Mononuclear cell (primary cell): ENCODE data around the gene TGFBR3. TPM values are rescaled to one million over a fixed set of nuclear protein-coding genes. Genes with fewer than 3 reads are reported as not detected.

ENCODE experiments used
- H3K27me3 ChIP-seq: 2 replicates; pipeline ENCODE4 v1.6.0; 2011; ENCODE audit warnings: low read length, control low read depth; ENCODE audit not compliant: insufficient read depth
- H3K4me1 ChIP-seq: 2 replicates; pipeline ENCODE4 v1.5.1; 2011; ENCODE audit warnings: mild to moderate bottlenecking, low read length, control low read depth; ENCODE audit not compliant: insufficient read depth
- H3K4me3 ChIP-seq: 2 replicates; pipeline ENCODE4 v1.5.1; 2011; ENCODE audit warnings: mild to moderate bottlenecking, low read length, moderate library complexity
- H3K9me3 ChIP-seq: 2 replicates; pipeline ENCODE4 v1.5.1; 2011; ENCODE audit warnings: low read depth, mild to moderate bottlenecking, control low read depth, low read length
- total RNA-seq: library from RNA; depleted of rRNA; stranded (reverse); fragments of >200 nt; gene quantifications from one replicate; pipeline ENCODE4 v1.2.3, GENCODE V29; 2012

The TGFBR3 gene
- total RNA-seq, 1 donor = 40.8 TPM

DNA sequence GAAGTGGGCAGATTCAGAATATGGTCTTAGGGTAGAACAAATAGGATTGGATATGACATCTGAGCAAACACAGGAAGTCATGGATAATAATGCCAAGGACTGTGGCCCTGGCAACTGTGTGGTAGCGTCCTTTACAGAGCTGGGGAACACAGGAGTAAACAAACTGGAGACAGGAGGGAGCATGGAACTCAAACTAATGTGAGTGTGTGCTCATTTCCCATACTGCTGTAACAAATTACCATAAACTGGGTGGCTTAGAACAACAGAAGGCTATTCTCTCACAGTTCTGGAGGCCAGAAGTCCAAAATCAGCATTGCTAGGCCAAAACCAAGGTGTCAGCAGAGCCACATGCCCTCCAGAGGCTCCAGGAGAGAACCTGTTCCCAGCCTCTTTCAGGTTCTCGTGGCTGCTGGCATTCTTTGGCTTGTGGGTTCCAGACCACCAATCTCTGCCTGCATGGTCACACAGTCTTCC lies 106.4 kb downstream of the TGFBR3 start:
- no peaks in the 10 kb centered on the region for H3K27me3 ChIP-seq
- H3K4me1 ChIP-seq = no peaks in the 10 kb centered on the region
- H3K4me3 ChIP-seq = no peak overlapping the region
- H3K9me3 ChIP-seq = no peaks in the 10 kb centered on the region

DNA sequence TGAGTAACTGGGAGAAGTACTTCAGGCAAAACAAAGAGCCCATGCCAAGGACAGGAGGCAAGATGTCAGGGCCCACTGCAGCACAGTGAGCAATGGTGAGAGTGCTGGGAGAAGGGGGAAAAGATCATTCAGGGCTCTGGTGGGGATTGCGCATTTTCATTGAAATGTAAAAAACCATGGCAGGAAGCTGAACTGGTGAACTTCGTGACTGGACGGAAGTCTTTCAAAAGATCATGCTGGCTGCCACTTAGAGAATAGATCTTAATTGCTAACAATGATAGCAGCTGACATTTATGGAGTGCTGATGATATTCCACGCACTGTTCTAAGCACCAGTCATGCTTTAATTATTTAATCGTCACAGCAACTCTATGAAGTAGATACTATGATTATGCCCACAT lies 107.0 kb downstream of the TGFBR3 start:
- H3K9me3 ChIP-seq = no peaks in the 10 kb centered on the region
- no peaks in the 10 kb centered on the region for H3K27me3 ChIP-seq
- no peak overlapping the region for H3K4me3 ChIP-seq
- H3K4me1 ChIP-seq = no peaks in the 10 kb centered on the region

DNA sequence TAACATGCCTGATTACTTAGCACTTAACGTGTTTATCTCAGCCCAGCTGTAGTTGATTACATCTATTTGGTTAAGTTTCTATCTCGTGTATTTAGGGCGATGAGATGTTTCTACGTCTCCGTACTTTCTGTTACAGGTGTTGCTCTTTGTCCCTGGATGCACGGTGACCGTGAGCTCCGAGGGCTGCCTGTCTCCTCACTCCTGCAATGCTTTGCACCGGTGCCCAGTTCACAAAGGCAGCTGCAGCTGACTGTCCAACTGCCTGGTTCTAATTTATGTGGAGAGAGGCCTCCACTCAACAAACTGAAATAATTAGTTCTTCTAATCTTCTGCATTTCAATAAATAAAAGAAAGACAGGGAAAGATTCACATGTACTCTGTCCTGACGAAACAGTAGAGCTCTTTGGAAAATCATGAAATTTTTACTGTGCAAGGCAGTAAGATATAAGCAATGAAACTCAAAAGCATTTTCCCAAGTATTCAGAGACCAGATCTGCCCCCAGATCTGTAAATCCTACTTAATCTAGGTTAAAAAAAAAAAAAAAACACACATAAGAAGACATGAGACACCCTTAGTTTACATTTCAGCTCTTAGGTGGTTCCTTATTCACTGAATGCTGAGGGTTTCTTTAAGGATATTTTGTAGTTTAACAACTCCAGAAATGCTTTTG lies 108.2 kb downstream of the TGFBR3 start:
- Histone ChIP-seq H3K4me3 (no peak overlapping the region), H3K27me3 (no peaks in the 10 kb centered on the region), H3K9me3 (no peaks in the 10 kb centered on the region)

GRCh38 chr1:91777196-91777595 lies 108.8 kb downstream of the TGFBR3 start:
- Histone ChIP-seq H3K4me1 (no peaks in the 10 kb centered on the region), H3K9me3 (no peaks in the 10 kb centered on the region), H3K4me3 (no peak overlapping the region), H3K27me3 (no peaks in the 10 kb centered on the region)

More for the DNA sequence above, 108.2 kb downstream of the TGFBR3 start:
- H3K4me1 ChIP-seq = no peaks in the 10 kb centered on the region

DNA sequence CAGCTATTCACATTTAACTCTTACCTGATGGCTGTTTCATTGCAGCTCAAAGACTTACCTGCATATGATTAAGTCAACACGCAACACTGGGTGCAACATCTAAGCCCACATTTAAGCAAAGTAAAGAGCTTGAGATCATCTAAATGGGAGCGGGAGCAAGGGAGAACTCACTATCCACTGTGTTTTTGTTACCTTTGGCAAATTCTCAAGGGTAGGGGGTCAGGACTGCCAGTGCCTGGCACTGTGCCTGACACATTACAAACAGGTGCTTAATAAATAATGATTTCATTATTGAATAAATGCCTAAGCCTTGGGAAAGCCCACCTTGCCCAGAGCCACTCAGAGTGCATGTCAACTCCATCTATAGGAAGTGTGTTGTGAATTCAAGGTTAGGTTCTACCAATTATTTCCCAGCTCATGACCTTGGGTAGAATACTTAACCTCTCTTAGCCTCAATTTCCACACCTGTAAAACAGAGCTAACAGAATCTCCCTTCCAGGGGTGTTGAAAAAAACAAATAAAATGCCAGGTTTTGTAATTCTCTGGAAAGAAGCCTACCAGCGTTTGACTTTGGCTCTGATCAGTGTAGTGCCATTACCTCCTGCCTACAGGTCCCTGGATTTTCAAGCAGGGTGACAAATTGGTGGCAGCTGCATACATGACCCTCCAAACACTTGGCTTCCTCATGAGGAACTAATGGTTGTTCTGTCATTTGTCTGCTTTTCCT lies 109.7 kb downstream of the TGFBR3 start:
- Histone ChIP-seq H3K4me3 (no peak overlapping the region), H3K4me1 (no peaks in the 10 kb centered on the region), H3K9me3 (no peaks in the 10 kb centered on the region), H3K27me3 (no peaks in the 10 kb centered on the region)

DNA sequence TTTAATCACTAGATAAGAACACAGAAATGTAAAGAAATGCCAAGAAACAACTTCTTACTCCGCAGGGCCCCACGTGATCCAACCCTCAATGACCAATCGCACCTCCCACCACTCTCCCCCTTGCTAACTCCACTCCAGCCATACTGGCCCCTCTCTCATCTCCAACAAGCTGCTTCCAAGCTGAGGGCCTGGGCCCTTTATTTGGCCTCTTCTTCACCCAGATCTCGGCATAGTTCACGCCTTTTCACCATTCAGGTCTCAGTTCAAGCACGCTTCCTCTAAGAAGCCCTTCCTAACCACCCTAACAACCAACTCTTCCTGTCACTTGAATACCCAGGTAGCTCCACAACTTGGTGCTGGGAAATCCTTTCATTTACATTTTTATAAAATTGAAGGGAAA lies 110.7 kb downstream of the TGFBR3 start:
- no peaks in the 10 kb centered on the region for H3K4me1 ChIP-seq
- no peak overlapping the region for H3K4me3 ChIP-seq
- no peaks in the 10 kb centered on the region for H3K27me3 ChIP-seq
- no peaks in the 10 kb centered on the region for H3K9me3 ChIP-seq

DNA sequence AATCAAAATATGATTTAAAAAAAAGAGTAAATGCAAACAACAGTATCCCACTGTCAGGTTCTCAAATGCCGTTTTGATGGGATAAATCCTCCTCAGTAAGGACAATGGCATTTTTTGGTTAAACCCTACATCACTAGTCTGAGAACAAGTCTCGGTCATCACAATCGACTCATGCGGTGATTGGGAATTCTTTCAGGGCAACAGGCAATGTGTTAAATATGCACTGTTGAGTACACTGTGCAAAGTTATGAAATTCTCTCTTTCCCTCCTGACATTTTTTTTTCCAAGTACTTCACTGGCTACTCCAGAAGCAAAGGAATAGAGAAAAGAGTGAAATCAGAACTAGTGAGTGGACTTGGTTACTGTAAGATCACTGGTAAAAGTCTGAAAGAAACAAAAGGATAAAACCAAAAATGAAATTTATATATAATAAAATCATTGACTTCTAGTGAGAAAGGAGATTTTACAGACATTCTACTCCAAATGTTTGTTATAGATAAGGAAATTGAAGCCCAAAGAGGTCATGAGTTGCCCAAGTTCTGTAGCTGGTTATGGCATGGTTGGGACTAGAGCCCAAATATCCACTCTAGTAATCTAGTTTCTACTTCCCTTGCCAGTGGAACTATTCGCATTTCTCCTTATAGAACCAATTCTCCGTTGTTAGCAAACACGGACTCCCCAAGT lies 111.3 kb downstream of the TGFBR3 start:
- H3K4me1 ChIP-seq = no peaks in the 10 kb centered on the region
- no peaks in the 10 kb centered on the region for H3K9me3 ChIP-seq
- H3K27me3 ChIP-seq = no peaks in the 10 kb centered on the region
- H3K4me3 ChIP-seq = no peak overlapping the region

DNA sequence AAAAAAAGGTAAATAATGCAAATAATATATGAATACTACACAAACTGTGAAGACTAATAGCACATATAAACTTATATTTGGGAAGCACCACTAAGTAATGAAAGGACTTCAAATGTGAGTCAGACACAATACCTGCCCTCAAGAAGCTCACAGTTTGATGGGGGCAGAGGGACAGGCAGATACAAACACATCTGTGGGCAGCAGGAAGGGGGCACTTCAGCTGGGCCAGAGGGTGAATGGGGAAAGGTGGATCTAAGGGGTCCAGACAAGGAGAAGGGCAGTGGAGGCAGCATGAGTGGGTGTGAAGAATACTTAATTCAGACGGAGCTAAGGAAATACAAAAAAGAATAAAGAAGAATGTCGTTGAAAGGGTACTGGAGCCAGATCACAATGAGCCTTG lies 114.2 kb downstream of the TGFBR3 start:
- no peaks in the 10 kb centered on the region for H3K9me3 ChIP-seq
- no peaks in the 10 kb centered on the region for H3K4me1 ChIP-seq
- no peak overlapping the region for H3K4me3 ChIP-seq
- no peaks in the 10 kb centered on the region for H3K27me3 ChIP-seq

DNA sequence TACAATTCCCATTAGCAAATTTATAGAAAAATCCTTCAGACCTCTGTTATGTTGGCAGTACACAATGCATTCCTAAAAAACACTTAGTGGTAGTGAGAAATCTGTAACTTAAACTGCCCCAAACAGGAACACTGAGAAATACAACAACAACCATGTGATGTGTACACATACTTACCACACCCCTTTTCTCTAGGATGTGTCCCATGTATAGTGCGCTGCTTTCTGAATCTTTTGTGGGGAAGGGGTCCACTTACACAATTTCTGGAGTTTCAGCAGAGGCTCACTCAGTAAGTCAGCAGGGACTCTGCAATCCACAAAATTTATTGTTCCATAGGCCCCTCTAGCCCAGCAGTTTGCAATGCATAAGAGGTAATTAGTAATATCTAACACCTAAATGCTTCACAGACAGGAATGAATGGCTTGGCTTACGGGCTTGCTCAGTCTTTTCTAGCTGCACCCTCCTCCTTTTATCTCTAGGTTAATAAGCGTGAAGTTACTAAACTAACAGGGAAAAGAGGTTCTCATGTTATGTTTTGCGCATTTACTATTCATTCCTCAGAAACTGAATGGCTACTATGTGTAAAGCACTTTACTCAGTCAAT lies 115.2 kb downstream of the TGFBR3 start:
- no peaks in the 10 kb centered on the region for H3K4me1 ChIP-seq
- H3K4me3 ChIP-seq = no peak overlapping the region
- H3K27me3 ChIP-seq = no peaks in the 10 kb centered on the region
- no peaks in the 10 kb centered on the region for H3K9me3 ChIP-seq

- Histone ChIP-seq H3K4me1 (no peaks in the 10 kb centered on the region), H3K9me3 (no peaks in the 10 kb centered on the region), H3K27me3 (no peaks in the 10 kb centered on the region), H3K4me3 (no peak overlapping the region)
Measured at GRCh38 chr1:91769742-91770141, 116.2 kb downstream of the TGFBR3 start.

- H3K4me3 ChIP-seq = no peak overlapping the region
- H3K27me3 ChIP-seq = no peaks in the 10 kb centered on the region
- H3K9me3 ChIP-seq = no peaks in the 10 kb centered on the region
- H3K4me1 ChIP-seq = no peaks in the 10 kb centered on the region
Measured at GRCh38 chr1:91768786-91769725, 116.9 kb downstream of the TGFBR3 start.

- no peak overlapping the region for H3K4me3 ChIP-seq
- H3K4me1 ChIP-seq = no peaks in the 10 kb centered on the region
- no peaks in the 10 kb centered on the region for H3K27me3 ChIP-seq
- no peaks in the 10 kb centered on the region for H3K9me3 ChIP-seq
Measured at GRCh38 chr1:91768120-91768519, 117.8 kb downstream of the TGFBR3 start.

GRCh38 chr1:91766883-91767282 lies 119.1 kb downstream of the TGFBR3 start:
- Histone ChIP-seq H3K27me3 (no peaks in the 10 kb centered on the region), H3K9me3 (no peaks in the 10 kb centered on the region)

DNA sequence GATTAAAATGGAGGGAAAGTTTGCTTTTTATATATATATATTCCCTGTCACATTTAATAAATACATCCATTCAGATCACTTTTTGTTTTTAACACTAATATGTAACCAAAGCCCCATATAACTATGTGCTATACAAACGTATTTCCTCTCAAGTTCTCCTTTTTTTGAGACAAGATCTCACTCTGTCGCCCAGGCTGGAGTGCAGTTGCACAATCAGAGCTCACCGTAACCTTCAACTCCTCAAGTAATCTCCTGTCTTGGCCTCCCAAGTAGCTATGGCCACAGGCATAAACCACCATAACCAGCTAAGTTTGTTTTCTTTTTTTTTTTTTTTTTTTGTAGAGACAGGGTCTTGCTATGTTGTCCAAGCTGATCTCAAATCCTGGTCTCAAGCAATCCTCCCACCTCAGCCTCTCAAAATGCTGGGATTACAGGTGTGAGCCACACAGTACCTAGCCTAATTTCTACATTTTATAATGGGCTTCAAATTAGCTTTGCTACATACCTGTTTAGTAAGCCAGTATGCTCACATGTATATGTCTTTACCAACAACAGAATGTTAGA lies 120.0 kb downstream of the TGFBR3 start:
- no peak overlapping the region for H3K4me3 ChIP-seq
- H3K4me1 ChIP-seq = no peaks in the 10 kb centered on the region
- H3K9me3 ChIP-seq = no peaks in the 10 kb centered on the region
- H3K27me3 ChIP-seq = no peaks in the 10 kb centered on the region

More at GRCh38 chr1:91766883-91767282, 119.1 kb downstream of the TGFBR3 start:
- H3K4me3 ChIP-seq = no peak overlapping the region
- no peaks in the 10 kb centered on the region for H3K4me1 ChIP-seq
